SW 1271 (cell line): Measurements from ENCODE around the gene TLN1.

Experiments
- DNase-seq, 2 experiments: peaks; one replicate each; lab custom pipeline; 2025; lab: John Stamatoyannopoulos, UW

The TLN1 gene

DNA sequence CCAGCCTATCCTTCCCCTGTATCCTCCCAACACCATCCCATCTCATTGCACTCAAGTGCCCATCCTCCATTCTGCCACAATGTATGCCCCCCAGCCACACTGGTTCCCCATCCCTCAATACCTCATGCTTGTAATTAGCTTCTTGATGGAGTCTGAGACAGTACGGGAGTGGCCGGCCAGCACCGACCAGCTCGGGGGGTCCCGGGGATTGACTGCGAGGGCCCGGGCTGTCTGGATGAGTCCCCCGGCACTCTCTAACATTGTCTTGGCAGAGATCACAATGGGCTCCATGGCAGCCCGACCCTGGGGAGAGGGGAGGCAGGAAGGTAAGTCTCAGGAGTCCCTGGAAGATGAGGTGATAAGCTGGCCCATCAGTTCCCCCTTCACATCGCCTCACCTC, 25.0 kb downstream of the TLN1 start:
- no peak for DNase-seq

DNA sequence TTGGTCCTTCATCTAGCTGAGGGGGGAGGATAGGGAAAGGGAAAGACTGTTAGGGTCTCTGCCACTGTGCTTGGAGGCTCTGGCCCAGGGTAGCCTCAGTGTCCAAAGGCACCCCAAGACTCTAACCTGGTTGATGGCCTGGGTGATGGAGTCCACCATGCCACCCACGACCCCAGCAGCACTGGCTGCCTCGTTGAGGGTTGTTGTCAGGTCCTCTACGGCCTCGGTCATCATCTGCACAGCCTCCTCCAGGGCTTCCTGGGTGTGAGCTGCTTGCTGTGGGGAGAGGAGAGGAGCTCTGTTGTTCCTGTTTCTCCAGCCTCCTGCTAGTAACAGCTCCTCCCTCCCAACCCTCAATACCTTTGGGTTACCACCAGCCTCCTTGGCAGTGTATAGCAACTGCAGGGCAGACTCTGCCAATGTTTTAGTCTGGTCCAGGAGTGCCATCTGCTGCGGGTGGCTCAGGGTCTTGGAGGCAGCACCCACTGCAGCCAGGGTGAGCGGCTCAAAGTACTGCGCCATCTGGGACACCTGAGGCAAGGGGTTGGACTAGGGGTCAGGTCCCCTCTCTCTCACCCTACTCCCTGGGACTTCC, 26.1 kb downstream of the TLN1 start:
- DNase-seq: no peak

DNA sequence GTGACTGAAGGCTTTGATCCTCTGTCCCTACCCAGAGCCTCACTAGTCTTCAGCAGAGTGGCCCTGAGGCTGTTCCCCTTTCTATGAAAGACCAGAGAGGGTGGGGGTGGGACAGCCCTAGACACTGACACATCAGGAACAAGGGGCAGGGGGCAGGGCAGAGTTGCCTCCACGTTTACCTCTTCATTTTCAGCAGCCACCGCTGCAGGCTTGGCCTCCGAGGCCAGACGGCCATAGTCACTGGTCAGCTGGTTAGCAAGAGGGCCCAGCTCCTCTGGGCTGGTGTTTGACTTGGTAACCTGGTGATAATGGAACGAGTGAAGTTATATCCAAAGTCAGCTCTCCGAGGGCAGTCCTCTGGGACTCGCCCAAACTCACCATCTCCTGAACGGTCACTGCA, 26.6 kb downstream of the TLN1 start:
- no peak for DNase-seq

DNA sequence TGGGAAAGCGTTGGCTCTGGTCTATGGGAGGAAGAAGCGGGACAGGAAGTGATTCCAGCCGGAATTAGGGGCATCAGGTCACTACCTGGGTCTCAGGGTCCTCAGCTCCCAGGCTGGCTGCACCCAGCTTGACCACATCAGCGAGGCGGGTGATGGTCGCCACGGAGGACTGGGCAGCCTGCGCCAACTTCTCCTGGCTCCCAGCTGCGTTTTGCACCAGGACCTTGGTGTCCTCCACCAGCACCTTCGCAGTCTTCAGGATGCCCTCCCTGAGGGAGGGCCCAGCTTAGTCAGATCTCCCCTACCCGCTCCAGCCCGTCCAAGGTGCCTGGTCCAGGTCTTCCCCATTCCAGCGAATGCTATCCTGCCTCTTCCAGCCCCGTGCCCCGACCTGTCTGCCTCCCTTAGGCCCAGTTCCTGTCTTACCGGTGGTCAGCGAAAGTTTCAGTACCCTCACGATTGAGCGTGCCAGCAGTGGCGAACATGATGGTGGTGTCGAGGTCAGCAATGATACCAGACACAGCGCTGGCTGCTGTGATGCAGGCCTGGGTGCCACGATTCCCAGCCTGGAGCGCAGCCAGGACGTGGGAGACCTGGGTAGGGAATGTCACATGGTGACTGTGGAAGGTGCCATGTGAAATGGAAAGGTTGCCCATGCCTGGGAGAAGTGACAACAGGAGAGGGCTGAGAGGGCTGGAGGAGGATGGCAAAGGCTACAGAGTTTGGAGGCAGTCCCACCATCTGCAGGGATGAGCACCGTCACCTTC, 27.9 kb downstream of the TLN1 start:
- no peak for DNase-seq

DNA sequence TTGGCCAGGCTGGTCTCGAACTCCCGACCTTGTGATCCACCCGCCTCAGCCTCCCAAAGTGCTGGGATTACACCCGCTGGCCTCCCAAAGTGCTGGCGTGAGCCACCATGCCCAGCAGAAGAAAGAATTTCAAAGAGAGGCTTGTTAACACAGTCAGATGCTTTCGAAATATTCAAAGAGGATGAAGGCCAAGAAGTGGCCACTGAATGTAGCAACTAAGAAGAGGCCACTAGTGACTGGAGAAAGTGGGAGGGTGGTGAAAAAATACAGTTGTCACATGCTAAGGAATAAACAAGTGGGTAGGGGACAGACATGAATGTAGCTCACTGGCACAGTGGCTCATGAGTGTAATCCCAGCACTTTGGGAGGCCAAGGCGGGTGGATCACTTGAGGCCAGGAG, 29.3 kb downstream of the TLN1 start:
- no peak for DNase-seq

DNA sequence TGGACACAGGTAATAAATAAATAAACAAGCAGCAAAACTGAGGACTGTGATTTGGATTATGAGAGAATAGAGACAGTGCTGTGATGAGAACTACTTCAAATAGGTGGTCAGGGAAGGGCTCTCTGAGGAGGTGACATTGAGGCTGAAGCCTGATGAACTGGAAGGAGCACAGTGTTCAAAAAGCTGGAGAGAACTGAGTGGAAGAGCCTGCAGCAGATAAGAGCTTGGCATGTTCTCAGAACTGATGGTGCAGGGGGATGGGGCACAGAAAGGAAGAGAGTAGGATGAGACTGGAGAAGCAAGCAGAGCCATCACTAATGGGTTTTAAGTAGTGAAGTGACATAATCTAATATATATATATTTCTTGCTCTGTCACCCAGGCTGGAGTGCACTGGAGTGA, 31.1 kb downstream of the TLN1 start:
- DNase-seq: no peak

DNA sequence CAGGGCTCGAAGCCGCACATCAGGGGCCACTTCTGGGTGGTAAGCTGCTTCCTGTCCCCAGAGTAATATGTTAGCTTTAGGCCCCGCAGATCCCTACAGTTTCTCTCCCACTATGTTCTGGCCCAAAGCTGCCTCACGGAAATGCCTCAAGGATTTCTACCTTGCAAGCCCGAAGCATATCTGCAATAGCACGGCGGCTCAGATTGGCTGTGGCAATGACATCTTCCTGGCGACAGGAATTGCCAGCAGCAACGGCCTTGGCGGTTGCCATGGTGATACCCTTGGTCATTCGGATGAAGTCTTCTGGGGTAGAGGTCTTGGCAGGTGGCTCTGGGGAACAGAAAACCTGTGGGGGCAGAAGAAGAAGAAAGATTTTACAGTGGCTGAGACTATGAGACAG, 32.0 kb downstream of the TLN1 start:
- DNase-seq: no peak

DNA sequence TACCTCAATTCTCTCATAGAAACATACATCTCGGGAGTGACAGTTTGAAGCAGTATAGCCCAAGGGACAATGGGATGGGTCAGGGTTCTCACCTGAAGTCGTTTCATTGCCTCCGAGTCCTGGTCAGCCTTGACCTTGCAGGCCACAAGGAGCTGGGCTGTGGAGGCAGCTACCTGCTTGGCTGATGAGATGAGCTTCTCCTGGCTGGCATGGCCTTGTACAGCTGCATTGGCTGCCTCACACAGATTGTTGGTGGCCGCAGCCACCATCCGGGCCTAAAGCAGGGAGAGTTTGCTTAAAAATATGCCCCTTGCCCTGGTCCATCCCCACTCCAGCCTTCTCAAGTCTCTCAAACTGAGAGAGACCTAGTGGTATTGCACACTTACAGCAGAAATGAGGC, 33.8 kb downstream of the TLN1 start:
- no peak for DNase-seq

DNA sequence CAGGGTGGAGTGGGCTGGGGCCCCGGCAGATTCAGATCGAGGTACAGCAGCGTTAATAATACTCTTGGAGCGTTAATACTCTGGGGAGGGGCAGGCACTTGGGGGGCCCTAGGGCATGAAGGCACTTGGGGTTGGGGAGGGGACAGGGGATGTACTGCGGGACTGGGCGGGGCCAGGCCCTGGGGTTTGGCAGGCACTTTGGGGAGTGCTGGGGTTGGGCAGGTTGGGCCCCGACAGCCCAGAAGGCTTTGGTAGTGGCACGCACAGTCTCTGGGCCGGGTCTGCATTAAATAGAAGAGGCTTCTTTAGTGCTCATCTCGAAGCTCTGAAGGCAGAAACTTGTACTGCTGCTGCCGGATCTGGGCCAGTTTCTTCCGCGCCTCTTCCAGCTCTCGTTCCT, 34.5 kb downstream of the TLN1 start:
- DNase-seq: no peak

DNA sequence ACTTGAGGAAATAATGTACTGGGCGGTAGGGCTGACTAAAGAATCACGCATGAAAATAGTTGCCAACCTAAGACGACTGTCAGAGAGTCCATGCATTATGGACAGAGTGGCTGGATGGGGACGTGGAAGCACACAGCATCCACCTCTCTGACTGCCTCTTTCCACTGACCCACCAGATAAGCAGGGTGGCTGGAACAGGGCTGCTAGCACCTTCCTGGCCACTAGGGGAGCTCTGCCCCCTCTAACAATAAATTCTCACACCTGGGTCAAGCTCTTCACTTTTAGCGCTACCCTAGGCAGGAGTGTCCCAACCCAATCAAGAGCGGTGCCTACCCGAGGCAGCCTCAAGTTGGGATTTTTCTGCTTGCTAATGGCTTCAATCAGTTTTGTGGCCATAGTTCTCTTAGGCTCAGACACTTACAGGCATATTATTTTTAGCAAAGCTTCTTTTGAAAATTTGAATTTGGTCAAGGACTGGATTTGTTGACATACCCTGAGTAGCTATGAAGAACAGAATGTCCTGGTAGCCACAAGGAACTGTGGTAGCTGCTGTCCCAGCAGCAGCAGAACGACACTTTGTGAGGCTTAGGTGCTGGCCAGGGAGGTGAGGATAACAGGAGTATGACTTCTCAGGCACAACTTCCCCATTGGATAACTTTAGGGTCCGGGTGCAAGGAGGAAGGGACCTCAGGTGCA, 35.3 kb downstream of the TLN1 start:
- DNase-seq: peak in 1 of 2 experiments; percentile 53

DNA sequence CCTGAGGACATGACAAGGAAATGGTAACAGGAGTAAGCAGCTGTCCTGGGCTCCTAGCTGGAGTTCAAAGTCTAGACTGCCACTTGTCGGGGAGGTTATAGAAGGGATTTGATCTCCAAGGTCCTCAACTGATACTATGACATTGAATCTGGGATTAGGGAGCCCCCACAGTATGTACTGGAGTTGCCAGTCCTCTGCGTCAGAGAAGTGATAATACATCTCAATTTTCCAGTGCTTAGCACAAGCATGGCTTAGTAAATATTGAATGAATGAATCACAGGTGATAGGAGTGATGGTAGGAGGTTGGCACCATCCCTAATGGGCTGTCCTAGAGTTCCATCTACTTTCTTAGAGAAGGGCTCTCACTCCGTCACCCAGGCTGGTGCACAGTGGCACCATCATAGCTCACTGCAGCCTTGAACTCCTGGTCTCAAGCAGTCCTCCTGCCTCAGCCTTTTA, 36.0 kb downstream of the TLN1 start:
- no peak for DNase-seq

DNA sequence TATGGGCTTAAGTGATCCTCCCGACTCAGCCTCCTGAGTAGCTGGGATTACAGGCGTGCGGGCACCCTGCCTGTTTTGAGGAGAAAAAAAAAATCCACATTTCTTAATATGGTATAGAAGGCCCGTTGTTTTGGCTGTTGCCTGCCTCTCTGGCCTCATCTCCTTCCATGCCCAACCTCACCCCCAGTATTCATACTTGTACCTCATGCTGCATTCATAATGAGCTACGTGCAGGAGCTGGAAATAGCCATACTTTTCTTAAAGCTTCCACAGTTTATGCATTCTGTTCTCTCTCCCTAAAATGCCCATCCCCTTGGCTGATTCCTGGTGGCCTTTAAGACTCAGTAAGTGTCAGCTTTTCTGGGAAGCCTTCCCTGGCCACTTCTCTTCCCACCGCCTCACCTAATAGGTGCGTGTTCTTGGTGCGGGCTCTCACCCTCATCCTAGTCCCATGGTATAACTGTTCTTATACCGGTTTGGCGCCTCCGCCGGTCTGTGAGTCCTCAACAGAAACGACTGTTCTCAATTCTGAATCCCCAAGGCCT, 40.2 kb downstream of the TLN1 start:
- DNase-seq: no peak

DNA sequence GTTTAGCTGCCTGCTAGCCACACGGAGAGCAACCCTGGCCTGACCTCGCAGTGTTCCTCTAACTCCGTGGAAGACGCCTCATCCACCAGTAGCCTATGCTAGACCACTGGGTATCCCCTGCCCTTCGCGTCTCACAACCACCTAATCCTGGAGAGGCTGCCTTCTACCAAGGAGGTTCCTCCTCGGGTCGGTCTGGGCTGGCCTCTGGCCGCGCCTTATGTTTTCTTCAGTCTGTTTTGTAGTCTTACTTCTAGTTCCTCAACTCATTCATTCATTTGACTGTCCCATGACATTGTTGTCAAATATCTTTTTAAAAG, 40.7 kb downstream of the TLN1 start:
- no peak for DNase-seq

DNA sequence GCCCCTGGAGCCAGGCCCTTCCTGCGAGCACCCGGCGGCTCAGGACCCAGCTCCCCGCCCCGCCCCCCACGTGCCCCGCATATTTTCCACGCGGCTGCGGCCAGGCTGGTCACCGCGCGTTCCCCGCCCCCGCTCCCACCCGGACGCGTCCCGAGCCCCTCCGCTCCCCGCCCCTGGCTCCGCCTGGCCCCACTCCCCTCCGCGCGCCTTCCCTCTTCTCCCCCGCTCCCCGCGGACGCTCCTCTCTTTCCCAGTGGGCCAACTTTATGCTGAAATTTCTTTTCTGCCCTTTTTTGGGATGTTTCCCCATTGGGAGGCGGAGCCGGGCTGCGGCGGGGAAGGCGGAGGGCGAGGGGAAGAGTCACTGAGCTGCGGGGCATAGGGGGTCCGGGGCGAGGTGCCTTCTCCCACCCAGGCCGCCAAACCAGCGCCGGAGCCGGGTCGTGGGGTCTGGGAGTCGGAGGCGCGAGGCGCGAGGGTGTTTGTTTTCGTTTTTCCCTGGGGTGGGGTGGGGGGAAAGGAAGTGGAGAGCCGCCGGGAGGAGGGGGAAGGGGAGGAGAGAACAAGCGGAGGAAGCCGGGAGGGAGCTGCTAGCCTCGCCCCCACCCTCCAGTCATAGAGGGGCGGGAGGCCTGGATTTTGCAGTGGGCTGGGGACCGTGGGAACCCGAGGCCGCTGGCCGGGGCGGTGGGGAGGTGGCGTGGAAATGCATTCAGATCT, 41.2 kb downstream of the TLN1 start:
- peak in 1 of 2 experiments; percentile 36 for DNase-seq

DNA sequence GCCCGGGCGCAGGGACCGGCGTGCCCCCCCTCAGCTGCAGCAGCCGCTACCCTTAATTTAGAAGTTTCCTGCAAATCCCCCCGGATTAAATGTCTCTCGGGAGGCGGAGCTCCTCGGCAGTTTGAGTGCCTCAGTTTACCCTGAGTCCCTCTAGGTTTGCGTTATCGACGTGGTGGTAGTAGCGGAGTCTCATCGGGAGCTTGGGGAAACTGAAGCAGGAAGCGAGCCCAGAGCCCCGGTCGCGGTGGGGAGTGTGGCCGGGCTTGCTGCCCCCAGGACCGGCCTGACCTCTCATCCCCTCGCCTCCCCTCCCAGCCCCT, 41.7 kb downstream of the TLN1 start:
- peak in 1 of 2 experiments; percentile 33 for DNase-seq

DNA sequence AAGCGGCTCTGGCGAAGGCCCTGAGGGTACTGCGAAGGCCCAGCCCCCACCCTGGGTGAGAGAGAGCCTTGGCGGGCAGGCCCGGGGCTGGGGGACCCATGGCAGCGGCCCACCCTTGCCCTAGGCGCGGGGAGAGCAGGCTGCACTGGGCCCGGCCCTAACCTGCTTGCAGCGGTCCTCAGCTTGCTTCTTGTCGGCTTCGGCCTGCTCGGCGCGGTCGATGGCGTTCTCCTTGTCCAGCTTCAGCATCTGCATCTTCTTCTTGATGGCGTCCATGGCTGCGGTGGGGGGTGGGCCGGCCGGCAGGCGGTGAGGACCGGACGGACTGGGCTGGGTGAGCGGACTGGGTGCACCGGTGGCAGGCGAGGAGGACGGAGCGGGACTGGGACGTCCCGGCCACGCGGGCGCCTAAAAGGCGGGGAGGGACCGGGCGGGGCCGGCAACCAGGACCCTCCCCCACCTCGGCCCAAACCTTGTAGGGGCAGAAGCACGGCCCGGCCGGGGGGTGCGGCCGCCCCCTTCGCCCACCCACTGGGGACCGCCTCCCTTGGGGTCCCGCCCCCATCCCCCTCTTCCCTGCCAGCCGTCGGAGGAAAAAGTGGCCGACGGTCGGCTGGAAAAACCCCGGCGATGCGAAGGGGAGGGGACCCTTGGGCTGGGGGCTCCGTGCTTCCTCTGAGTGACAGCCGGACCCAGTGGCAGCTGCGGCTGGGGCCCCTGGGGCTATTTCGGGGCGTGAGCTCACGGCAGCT, 42.3 kb downstream of the TLN1 start, which contains the start of gene TPM2:
TPM2 (minus strand) TSS at position 384 of the 752 bp plus-strand sequence; CDS start at position 276, 108 bp downstream.
- DNase-seq: peak in 1 of 2 experiments; percentile 68

DNA sequence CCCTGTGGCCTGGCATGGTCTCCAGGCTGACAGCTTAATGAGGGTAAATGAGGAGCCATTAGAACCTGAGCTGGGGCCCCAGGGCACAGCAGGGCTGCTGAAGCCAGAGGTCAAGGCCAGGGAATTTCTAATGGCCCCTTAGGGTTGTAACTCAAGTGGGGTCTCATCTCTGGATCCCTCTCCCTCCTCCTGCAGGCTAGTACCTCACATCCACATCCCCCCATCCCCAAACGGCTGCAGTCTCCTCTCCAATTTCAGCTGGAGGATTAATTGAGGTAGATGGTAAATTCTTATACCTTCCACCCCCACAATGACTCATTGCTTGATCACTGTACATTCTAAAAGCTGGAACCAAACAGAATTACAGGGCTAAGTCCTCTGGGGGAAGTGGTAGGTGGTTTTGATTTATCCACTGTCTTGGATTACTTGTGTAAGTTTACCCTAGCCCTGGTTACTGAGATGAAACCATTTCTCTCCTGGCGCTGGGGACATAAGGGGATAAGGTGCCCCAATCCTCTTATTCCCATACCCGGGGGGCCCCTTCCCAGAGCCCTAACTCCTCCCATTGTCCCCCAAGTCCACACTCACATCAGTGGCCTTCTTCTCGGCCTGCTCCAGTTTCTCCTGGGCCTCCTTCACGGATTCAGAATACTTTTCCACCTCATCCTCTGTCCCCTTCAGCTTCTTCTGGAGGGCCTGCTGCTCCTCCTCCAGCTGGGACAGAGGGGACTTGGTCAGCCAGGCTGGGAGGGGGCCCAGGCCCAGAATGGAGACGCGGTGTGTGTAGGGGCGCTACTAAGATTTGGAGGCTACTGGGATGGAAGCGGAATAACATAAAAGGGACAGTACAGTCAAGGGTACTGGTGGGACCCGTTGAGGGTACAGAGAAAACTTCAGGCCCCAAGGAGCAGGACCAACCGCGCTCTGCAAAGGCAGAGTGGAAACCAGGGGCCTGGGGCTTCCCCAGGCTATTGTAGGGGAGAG, 43.1 kb downstream of the TLN1 start:
- DNase-seq: no peak

DNA sequence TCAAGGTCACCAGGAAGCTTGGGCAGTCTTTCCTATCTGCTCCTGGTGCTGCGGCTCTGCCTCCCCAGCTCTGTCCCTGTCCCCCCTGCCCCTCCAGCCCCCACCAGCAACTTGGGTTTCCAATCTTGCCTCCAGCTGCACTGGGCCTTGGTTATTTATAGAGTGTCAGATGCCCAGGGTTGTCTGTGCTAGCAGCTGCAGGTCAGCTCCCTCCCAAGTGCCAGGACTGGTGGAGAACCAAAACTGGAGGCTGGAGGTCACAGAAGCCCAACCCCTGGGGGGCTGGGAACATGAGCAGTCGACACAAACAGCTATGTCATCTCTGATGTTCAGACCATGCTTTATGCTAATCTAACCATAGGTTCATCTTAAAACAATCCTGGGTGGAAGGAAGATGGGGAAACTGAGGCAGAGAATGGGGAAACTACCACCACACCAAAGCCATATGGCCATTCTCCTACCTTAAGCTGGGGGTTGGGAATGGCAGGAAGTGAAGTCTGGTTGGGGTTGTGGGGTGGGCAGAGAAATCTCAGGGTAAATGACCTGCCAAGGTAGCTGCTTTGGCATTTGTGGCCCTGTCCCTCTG, 43.9 kb downstream of the TLN1 start:
- no peak for DNase-seq

DNA sequence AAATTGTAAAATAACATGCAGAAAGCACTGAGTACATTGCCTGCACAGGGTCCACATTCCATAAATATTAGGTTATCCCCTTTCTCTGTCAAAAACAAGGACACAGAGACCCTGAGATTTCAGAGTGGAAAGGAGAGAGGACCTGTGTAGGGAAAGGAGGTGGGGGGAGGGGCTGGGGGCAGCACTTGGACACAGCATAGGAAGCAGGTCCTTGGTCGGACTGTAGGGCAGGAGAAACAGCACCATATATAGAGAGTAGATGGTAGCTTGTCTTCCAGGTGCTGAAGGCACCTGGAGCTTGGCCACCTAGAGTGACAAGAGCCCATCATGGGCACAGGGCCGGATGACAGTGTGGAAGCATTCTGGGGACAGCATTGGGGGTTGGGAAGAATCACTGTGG, 44.7 kb downstream of the TLN1 start:
- DNase-seq: no peak
